HG03432 (cell line): ENCODE results near the gene DDRGK1.
A peak's percentile ranks its signal among the peaks of the same experiment; 100 is the strongest.

Source experiments
- ATAC-seq: cut with Tn5 transposase; IDR thresholded peaks from one replicate; pipeline ENCODE4 v1.9.1; 2021; ENCODE audit warnings: mild to moderate bottlenecking, moderate library complexity; ENCODE audit not compliant: unreplicated experiment

DDRGK1 gene

GRCh38 chr20:3237011-3237957 lies 32.8 kb upstream of the DDRGK1 start:
- ATAC-seq: no peak

DNA sequence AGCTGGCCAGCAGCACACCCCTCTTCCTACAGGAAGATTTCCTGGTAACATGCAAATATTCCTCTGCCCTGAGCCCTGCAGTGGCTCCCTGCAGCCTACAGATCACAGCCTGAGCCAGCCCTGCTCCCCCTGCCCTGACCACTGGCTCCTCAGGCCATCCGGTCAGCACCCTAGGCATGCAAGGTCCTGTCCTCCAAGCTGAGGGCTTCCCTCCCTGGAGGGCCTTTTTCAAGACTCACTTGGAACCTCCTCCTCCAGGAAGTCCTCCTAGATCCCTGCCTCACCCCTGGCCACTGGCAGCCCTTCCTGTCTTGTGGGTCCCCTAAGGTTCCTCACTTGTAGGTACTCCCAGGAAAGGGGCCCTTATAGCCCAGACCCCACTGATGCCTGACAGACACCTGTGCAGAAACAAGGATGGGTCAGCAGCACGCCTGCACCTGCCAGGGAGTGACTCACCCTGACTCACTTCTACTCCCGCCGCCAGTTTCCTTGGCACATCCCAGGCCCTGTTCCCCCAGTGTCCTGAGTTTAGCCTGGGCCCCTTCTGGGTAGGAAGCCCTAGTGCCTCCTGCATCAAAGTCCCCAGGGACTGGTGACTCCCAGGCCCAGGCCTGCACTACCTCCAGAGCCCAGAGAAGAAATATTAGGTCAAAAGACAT lies 31.3 kb upstream of the DDRGK1 start:
- no peak for ATAC-seq

DNA sequence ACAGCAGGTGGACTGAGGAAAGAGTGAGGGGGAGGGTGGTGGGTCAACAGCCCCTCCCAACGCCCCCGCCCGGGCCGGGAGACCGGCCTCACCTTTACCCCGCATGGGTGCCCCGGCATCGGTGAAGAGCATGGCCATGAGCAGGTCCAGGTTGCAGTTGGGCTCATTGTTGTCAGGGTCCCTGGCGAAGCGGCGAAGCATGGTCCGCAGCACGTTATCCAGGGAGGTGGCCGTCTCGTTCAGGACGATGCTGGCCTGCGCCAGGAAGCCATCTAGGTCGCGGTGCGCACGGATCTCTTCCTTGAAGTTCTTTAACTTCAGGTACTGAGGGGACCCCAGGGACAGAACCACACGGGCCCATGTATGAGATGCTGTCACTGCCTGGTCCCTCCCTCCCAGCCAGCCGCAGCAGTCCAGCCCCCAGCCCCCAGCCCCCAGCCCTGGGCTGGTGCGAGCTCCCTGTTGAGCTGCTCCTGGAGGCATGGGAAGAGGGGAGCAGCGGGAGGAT lies 29.6 kb upstream of the DDRGK1 start:
- ATAC-seq: no peak

DNA sequence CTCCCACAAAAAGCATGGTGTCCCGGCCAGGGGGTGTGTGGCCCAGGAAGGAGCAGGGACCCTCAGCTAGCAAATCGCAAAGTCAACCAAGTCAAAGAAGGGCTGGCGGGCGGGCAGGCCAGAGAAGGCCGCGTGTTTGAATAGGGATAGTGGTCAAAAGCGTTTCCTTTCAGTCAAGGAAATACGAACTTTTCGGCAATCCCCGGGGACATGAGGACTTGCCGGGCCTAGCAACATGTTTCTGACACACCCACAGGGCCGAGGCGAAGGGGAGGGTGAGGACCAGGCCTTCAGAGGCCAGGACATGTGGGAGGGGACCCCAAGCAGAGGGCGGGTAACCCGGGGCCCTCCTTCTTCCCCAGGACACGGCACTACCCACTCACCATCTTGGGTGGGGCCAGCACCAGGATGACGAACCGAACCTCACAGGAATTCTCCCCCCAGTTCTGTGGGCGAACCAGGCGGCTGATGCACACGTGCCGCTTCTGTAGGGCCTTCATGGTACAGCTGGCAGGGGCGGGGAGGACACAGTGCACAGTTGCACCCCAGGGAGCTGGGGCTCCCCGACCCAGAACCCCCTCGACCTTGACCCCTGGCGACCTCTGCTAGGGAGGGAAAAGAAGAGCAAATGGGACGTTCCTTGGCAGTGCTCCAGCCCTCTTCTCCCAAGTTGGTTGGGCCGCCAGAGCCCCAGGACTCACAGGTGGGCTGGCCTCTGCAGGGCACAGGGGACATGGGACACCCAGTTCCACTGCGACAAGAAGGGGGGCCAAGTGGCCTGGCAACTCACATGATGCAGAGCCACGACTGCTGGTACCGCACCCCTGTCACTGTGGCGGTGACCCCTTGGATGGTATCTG lies 28.9 kb upstream of the DDRGK1 start:
- no peak for ATAC-seq

DNA sequence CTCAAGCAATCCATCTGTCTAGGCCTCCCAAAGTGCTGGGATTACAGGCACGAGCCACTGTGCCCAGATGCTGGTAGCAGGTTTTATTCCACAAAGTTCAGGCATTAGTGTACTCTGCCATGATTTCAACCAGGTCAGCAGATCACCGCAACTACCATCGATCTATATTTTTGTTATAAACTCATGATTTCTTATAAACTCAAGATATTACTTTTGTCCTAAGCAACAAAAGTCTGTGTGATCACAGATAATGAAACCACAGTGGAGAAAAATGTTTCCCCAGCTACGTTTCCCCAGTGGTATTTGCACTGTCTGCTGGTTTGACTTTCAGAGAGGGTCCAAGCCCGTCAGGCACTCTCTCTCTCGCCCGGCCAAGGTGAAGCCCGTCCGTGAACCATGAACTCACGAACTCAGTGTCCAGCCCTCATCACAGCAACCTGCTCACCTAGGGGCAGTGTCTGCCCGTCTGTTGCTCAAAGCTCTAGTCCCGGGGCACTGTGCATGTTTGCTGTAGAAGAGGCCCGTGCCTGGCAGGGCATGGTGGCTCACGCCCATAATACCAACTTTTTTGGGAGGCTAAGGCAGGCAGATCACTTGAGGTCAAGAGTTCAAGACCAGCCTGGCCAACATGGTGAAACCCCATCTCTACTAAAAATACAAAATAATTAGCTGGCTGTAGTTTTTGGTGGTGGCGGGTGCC lies 27.6 kb upstream of the DDRGK1 start:
- ATAC-seq: no peak

GRCh38 chr20:3231116-3231515 lies 26.6 kb upstream of the DDRGK1 start:
- ATAC-seq: no peak

GRCh38 chr20:3229798-3230197 lies 25.3 kb upstream of the DDRGK1 start:
- no peak for ATAC-seq

GRCh38 chr20:3229158-3229557 lies 24.7 kb upstream of the DDRGK1 start:
- ATAC-seq: no peak

- no peak for ATAC-seq
These were observed 24.2 kb upstream of the DDRGK1 start for GRCh38 chr20:3228750-3229032.

- no peak for ATAC-seq
These were observed 23.7 kb upstream of the DDRGK1 start for GRCh38 chr20:3227936-3228749.

- ATAC-seq: no peak
These were observed 23.0 kb upstream of the DDRGK1 start for GRCh38 chr20:3227506-3227905.

DNA sequence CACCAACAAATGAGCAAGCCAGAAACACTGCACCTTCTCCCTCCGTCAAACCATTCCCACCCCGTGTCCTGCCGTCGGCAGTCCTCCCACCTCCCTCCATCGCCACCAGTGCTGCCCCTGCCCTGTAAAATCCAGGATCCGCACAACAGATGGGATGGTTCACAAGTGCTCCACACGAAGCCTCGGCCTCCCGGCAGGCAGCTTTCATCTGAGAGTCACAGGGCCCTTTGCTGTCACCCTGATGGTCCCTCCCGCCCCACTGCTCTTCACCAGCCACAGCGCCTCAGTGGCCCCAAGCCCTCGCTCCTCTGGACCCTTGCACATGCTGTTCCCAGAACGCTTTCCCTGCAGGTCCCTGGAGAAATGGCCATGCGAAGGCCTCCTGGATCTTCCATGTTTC lies 22.4 kb upstream of the DDRGK1 start:
- no peak for ATAC-seq

DNA sequence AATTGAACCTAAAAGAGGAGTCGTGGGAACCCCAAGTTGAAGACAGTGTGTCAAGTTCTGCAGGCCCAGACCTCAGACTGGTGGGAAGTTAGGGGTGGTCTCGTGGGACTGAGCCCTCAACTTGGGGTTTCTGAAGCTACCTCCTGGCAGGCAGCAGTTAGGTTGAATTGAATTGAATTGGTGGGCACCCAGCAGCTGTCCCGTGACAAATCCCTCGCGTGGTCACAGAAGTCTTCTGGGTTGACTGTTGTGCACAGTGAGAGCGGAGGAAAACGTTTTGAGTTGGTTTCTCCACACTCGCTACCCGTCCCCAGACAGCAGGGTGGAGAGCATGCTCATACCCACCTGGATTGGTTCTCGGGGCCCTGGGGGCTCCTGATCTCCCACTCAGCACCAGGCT lies 21.6 kb upstream of the DDRGK1 start:
- ATAC-seq: no peak

GRCh38 chr20:3224681-3225421 lies 20.4 kb upstream of the DDRGK1 start:
- no peak for ATAC-seq

DNA sequence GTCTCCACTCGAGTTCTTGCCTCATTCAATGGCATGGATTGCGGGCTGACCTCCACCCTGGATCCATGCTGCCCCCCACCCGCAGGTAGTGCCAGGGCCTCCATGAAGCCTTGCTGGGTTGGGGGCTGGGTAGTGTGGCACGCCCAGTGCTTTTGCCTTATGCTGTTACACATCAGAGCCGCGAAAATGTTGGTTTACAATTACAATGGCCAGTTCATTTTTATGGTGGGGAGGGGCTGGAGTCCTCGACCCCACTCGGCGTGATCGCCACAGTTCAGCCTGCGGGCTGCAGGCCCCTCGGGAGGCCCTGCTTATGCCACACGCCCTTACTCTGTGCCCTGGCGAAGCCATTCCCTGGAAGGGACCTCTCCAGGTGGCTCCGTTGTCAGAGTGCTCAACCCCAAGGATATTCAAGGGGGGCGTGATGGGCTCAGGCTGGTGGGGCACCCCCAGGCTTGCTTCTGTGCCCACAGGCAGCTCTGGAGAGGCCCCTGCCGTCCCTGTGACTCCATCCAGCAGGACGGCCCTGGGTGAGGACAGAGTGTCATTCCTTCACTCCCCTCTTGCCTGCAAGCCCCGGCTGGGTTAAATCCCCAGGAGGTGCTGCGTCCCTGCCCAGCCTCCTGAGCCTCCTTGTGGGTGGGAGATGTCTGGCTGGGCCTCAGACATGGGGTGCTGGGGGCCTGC lies 19.7 kb upstream of the DDRGK1 start:
- ATAC-seq: no peak

DNA sequence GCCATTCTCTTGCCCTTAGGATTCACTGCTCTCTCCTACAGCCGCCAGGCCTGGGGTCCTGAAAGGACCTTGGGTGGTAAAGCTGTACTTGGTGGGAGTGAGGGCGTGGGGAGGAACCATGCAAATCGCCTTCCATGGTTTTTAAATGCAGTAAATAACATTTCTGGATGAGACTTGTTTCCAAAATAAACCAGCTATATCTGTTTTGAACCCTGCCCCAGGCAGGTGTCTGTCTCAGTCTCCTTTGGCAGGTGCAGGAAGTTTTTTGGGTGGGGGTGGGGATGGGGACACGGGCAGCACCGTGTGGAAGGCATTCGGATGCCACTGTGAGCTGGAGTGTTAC lies 19.1 kb upstream of the DDRGK1 start:
- ATAC-seq: no peak

GRCh38 chr20:3222635-3223600 lies 18.4 kb upstream of the DDRGK1 start:
- peak; percentile 71 for ATAC-seq
